NOMO-1 treated with DMSO at 0.1 percent for 48 hours (cell line): Measurements from ENCODE around the gene INSYN2B.
A peak's percentile ranks its signal among the peaks of the same experiment; 100 is the strongest.

Experiments used
- DNase-seq: peaks from one replicate; lab custom pipeline; 2025; ENCODE audit not compliant: unreplicated experiment; lab: John Stamatoyannopoulos, UW

The INSYN2B gene

DNA sequence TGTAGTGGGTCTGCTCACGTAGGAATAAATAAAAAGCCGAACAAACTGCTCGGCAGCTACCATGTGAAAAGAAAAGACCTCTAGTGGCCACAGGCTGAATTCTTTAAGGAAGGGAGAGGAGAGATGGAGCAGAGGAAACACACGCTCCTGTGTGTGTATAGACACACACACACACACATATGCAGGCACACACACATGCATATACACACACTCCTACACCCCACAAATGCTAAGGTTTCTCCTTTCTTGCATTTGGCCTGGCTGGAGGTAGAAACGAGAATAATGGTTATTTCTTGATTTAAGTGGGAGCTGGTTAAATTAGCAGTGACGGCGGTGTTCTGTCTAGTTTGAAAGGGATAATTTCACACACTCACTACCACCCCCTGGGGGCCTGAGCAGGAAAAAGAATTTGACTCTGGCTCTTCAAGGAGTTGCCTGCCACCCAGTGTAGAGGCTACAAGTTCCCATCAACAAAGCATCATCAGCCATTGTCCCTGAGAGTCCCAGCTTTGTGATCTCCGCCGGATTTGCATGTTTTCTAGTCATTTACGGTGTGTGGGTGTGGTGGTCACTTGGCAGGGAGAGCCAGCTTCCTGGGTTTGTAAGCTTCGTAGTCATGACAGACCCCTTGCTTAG is at the start of gene INSYN2B:
TSS of gene INSYN2B (minus strand) at position 78 of the 636 bp plus-strand sequence. CDS start 96,597 bp downstream, outside the sequence.
- peak; percentile 20 for DNase-seq

DNA sequence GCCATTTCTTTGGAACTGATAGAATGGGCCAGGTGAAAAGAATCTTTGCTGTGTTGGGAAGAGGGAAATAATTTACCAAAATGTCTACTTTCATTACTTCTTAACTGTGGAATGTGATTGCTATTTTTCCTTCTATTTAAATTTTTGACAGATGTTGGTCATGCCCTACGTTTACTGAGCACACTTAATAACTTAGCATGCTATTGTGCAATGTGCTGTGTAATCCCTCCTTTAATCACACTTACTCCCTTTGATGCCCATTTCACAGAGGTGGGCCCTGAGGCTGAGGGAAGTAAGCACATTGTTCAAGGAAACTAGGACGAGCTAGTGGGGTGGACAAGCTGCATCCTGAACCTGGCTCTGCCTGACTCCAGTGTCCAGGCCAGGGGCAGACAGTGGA is 47.8 kb upstream of the INSYN2B start:
- no peak for DNase-seq

DNA sequence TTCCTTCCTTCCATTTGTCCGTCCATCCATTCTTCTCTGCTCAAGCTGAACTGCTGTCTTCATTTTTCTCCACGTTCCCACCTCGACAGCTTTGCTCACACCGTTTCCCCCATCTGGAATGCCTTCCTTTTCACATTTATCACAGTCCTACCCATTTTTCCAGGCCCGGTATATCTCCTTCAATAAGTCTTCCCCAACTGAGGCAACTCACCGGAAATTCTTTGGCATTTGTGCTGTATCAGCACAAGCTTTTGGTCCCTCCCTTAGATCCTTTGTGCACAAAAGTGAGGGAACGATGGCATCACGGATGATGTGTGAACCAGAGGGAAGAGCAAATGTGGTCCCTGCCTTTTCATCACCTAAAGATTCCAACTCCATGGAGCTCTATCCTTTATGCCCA is 45.6 kb upstream of the INSYN2B start:
- DNase-seq = no peak

DNA sequence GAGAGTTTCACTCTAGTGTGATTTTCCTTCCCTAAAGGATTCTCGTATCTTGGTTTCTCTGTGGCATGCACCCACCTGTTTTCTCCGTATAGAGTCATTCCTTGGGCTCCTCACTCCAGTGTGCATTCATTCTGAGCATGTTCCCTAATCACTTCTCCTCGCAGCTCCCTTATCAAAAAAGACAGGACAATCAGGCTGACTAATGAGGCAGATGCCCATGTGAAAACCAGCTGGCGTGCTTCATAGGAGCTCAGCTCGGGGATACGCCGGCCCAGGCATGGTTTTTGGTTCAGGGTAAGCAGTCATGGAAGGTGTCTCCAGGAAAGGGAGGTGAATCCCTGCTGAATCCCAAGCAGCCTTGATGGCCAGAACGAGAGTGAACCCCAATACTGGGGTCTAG is 41.2 kb upstream of the INSYN2B start:
- DNase-seq = no peak

DNA sequence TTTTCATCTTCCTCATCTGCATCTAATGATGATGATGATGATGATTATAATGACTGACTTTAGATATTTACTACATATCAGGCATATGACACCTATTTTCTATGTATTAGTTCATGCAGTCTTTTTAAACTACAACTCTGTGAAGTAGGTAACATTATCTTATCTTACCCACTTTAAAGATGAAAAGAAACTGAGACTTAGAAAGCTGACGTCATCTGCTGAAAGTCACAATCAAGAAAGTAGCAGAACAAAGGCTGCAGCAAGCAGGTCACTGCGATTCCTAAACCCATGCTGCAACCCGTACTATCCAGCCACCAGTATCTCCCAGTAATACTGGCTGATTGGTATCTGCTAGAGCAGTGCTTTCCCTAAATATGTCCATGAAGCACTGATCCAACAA is 40.1 kb upstream of the INSYN2B start:
- DNase-seq = no peak

DNA sequence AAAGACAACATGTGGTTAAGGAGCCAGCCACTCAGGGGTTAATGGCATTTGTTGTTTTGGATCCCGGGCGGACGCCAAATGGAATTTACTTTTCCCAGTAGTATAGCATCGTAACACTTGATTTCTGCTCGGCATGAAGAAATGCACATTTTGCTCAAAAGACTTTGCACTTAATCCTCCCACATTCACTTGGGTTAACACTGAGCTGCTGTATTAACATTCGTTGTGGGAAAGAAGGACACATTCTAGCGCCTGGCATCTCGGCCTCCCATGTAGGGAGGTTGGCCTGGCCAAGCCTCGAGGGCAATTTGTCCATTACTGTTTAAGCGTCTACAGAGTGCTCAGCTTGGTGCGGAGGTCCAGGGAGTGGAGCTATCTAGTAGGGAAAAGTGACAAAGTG is 32.3 kb upstream of the INSYN2B start:
- no peak for DNase-seq

DNA sequence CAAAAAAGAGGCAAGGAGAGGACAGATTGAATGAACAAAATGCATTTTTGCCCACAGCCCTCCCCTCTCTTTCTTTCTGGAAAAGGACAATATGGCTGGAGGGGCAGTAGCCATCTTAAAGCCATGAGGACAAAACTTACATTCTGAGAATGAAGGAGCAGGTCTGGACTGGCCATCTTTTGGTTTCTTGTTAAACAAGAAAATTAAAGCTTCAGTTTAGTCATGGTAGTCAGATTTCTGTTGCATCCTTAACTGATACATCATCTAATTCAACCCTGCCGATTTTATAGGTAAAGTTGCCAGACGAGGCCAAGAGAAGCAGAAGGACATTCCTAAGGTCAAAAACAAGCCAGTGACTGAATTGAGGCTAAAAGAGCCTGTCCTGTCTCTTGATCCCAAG is 31.5 kb upstream of the INSYN2B start:
- no peak for DNase-seq

DNA sequence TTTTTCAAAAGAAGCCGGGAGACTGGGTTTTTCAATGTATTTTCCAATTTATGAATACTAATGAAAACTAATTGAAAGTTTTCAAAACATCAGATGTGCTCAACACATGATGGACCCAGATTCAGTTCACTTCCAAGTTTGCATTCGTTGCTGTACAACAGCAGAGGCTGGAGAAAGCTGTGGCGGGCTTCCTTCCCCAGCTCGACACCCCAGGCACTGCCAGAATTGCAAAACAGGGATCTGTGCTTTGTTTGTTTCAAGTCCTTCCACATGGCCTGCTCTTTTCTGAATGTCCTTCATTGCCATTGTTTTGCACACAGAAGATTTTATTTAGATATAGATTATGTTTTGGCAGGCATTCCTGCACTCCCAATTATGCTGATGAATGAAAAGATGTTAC is 30.3 kb upstream of the INSYN2B start:
- DNase-seq = no peak

DNA sequence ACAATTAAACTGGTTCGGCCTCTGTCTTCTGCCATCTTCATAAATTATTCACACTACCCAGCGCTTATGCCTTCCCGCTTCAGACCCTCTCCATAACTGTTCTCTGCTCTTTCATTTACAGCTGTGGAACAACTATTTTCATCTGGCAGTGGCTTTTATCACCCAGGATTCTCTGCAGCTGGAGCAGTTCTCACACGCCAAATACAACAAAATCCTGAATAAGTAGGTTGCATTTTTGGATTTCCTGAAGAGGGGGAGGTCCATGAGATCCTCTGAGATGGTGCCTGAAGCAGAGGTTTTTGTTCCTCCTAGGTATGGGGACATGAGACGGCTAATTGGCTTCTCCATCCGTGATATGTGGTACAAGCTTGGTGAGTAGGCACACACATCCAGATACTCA is 28.1 kb upstream of the INSYN2B start:
- no peak for DNase-seq

DNA sequence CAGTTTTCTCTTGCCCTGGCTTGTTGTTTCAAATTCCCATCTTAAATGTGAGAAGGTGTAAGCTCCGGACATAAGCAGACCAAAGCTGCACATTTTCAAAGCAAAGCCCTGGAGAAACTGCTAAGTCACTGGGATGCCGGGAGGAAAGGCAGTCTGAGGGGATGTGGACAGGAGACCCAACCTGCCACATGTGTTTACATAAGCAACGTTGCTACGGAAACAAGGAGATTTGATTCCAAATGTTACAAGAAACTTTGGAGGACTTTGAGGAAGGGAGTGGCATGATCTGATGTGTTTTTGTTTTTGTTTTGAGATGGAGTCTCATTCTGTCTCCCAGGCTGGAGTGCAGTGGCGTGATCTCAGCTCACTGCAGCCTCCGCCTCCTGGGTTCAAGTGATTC is 25.7 kb upstream of the INSYN2B start:
- DNase-seq = no peak

DNA sequence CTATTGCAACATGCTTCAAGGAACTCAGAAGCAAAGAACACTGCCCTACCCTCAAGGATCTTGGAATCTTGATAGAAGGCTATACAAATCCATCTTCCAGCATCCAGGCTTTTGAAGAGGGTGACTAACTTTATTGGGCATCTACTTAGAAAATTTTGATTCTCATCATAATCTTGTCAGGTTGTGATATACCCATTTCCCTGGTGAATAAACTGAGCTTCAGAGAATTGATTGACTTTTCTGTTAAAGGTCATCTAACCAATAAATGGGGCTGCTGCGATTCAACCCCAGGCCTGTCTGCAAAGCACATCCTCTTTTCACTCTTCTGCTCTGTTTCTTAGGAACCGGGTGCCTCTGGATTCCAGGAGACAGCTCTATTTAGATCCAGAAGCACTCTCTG is 19.9 kb upstream of the INSYN2B start:
- no peak for DNase-seq

DNA sequence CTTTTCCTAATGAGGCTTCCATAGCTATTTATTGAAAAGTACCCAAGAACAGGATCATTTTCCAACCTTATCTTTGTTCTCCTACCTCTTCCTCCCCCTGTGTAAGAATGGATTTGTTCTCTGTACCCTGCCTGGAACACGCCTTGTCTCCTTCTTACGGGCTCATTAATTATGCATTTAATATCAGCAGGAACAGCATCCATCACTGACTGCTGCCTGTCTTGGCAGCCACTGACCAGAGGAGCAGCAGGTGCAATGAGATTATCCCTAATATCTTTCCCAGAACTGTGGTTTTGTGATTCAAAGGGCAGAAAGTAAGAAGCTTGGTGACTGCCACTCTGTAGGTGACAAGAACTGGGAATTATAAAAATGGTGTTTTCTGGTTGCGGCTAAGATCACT is 19.3 kb upstream of the INSYN2B start:
- DNase-seq = no peak

DNA sequence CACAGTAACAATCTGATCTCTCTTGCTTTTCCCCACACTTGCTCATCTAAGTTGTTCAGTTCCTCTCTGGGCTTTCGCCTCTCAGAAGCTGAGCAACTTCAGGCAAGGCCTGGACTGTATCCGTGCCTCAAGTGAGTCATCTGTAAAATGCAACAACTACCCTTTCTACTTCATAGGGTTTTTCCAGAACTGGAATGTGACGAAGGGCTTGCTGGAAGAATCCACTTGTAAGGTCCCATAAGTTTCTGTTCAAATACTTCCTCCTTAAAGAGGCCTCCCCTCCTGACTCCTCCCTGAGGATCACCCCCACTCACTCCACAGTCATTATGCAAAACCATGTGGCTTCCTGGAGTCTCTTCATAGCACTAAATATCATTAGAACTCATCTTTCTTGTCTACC is 17.5 kb upstream of the INSYN2B start:
- no peak for DNase-seq

DNA sequence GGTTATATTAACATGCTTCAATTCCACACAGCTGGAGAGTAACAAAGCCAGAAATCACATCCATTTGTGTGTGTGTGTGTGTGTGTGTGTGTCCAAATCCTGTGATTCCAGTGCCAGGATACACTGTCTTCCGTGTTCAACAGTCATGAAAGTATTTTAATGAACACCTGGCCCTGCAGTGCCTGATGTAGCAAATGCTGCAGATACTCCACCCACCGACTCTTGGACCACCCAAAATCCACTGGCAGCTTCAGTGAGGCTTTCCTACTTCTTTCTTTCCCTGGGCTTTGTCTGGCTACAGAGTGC is 13.1 kb upstream of the INSYN2B start:
- no peak for DNase-seq

DNA sequence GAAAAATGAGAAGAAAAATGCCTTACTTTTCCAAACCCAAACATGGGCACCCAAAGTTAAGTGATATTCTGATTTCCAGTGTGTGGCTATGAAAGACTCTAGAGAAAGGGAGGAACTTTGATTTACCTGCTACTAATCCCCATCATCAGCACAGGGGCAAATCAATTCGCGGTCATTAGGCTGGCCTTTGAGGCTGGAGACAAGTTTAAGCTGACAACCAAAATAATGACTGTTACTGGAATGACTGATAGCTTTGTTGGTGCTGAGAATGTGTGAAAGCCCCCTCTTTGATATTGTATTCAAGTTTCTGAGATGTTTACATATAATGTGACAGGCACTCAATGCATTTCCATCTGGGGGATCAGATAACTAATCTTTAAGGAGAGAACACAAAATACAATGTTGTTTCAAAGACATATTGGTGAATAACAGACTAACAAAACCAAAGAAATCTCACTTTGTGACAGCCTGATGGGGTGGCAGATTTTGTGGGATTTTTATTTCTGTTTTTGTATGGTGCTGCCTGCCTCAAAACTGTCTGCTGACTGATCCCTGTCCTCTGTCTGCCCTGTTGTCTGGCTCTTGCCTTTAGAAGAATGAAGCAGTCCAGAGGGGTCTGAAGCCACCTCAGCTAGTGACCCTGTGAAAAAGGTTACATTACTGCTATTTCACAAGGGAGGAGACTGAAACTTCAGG is 12.6 kb upstream of the INSYN2B start:
- DNase-seq = no peak

DNA sequence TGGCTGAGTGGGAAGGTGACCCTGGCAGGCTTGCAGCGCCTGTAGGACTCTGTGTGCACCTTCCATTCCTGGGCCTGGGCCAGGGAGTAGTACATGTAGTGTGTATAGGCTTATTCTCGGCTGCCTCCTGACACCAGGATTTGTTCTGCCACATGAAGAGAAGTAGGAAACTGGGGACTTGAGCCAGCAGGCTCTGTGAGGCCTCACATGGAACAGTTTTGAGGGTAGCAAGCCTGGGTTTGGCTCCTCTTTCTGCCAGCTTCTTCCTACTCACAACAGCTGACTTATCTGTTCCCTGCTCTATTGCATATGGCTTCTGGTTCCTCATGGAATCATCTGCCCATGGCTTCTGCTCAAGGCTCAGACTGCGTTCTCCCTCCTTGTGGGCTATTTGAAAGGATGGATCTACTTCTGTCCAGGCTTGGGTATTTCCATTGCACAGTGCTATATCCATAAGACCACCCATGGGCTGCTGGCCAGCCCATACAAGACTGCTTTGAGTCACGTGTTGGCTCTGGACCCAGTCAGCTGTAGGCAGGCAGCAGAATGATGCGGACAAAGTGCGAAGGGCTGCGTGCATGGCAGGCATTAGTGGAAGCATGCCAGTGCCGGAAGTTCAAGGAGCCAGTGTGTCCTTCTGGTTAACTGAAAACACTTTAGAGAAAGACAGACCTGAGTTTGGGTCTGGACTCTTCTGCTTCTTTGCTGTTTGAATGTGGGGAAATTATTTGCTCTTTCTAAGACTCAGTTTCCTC is 11.0 kb upstream of the INSYN2B start:
- DNase-seq = no peak

DNA sequence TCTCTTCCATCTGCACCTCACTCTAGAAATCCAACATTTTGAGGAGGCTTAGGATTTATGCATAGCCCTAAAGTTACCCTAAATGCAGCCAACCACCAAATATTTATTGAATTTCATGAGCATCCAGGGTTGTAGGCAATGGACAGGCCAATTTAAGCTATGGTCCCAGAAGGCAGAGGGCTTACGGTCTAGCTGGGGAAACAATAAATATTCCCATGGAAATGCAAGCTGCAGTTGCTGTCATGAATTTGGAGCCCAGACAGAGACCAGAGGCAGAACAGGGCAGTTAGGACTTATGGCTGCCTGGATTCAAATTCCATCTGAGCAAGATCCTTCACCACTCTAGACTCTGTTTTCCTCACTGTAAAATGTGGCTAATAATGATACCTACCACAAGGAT is 9.1 kb upstream of the INSYN2B start:
- DNase-seq = no peak

DNA sequence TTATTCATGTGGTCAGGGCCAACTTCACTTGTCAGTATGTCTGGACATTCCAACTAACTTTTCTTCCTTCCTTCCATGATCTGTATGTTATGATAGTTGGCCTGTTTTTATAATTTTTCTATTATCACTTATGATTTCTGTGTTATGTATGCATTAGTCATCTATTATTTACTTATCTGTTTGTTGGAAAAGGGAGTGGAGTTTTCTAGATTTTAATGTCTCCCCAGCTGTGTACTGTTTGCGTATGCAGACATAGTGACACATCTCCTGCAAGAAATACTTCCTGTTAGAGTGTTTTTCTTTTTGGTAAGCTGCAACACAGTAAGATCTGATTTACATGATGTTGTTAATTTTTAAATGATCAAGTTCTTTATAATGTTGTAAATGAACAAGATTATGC is 8.7 kb upstream of the INSYN2B start:
- DNase-seq = no peak

DNA sequence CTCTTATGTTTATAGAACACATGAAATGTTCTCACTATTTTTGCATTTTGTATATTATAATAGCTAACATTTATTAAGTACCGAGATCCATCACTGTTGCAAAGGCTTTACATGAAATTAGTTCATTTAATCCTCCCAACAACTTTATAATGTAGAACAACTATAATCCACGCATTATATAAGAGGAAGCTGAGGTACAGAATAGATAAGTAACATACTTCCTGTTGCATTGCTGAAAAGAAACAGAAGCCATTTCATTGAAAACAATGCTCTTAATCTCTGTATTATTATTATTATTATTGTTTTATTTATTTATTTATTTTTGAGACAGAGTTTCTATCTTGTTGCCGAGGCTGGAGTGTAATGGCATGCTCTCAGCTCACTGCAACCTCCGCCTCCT is 7.9 kb upstream of the INSYN2B start:
- DNase-seq = no peak

DNA sequence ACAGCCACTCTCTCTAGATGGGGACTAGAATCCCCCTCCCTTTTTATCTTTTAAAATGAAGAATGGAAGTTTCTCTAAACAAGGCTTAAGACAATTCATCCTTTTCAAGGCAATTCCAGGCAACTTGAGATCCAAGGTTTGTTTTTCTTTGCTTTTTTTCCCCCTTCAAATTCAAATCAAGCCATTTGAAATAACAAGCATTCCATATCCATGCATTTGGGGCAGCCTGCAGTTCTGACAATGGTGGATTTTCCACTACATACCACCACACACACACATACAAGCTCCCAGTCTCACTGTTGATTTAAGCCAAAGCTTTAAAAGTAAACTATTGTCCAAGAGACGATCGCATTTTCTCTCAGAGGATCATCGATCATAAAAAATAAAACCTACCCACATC is 424 bp downstream of the INSYN2B start:
- no peak for DNase-seq

DNA sequence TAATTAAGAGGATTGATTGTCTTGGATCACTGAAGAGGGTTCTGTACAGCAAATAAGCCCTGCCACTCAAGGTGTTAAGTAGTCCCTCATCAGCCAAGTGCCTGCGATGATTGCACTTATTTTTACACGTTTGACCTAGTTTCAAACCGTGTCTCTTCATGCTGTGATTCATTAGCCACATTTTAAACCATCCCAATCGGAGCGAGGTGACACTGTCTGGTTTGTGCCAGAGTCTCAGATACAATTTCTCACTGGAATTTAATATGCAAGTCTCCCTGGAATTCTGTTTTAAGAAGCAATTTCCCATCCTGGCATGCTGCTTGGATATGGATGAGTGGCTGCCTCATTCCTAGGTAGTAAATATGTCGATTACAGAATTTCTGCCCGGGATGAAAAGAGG is 1.6 kb downstream of the INSYN2B start:
- DNase-seq = no peak

DNA sequence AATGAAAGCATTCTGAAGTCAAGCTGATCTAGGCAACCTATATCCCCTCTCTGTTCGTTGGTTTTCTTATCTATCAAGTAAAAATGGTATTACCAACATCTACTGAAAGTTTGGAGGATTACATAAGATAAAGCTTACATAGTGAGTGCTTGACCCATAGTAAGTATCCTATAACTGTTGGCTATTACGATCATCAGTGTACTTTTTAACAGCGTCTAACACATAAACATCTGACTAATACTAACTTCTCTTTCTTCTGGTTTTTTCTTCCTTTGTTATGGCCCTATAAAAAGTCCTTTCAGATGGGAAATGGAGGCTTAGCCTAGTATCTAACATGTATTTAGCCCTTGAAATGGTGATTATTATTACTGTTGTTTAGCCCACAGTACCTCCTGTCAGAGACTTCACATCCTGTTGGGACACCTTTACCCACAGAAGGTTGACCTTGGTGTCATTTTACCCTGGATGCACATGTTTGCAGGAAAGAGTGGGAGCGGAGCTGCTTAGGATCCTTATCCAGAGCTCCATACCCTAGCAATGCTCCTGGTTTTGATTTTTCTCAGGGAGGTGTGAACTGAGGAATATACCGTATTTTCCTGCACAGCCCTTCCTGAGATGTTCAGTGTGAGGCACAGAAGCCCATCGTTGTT is 6.0 kb downstream of the INSYN2B start:
- DNase-seq = no peak
